OCI-LY1 (cell line): ENCODE measurements around the gene SLC12A8.

ENCODE experiments used
- H2AFZ ChIP-seq: fragments of 200-600 bp; sonication (generic), shearing (Covaris generic); 2 replicates; pipeline ENCODE4 v1.6.0; 2014; ENCODE audit warnings: antibody characterized with exemption, mild to moderate bottlenecking, low read length
- H3F3A ChIP-seq: fragments of 200-600 bp; sonication (generic), shearing (Covaris generic); 2 replicates; pipeline ENCODE4 v1.6.0; 2014; ENCODE audit warnings: mild to moderate bottlenecking, antibody characterized with exemption, low read length, moderate library complexity; ENCODE audit not compliant: insufficient read depth
- H3K27ac ChIP-seq: fragments of 200-600 bp; sonication (generic); 2 replicates; pipeline ENCODE4 v1.5.1; 2014; ENCODE audit warnings: low read length, mixed run types, mild to moderate bottlenecking, low read depth; ENCODE audit not compliant: poor library complexity, severe bottlenecking
- H3K27me3 ChIP-seq: fragments of 200-600 bp; sonication (generic); 2 replicates; pipeline ENCODE4 v1.6.0; 2014; ENCODE audit warnings: antibody characterized with exemption, mild to moderate bottlenecking, low read length, moderate library complexity; ENCODE audit not compliant: insufficient read depth
- H3K36me3 ChIP-seq: fragments of 200-600 bp; sonication (generic); 2 replicates; pipeline ENCODE4 v1.6.1; 2014; ENCODE audit warnings: mild to moderate bottlenecking, antibody characterized with exemption, low read length, moderate library complexity, mixed read lengths; ENCODE audit not compliant: insufficient read depth
- H3K4me1 ChIP-seq: fragments of 200-600 bp; sonication (generic); 2 replicates; pipeline ENCODE4 v1.5.1; 2014; ENCODE audit warnings: mild to moderate bottlenecking, low read length, moderate library complexity; ENCODE audit not compliant: insufficient read depth, severe bottlenecking
- H3K4me2 ChIP-seq: fragments of 200-600 bp; sonication (generic), shearing (Covaris generic); 2 replicates; pipeline ENCODE4 v1.6.1; 2014; ENCODE audit warnings: low read length
- H3K4me3 ChIP-seq: fragments of 200-600 bp; sonication (generic); 2 replicates; pipeline ENCODE4 v1.5.1; 2014; ENCODE audit warnings: low read length, low read depth, mild to moderate bottlenecking, mixed read lengths; ENCODE audit not compliant: poor library complexity, severe bottlenecking
- H3K79me2 ChIP-seq: fragments of 200-600 bp; shearing (Covaris generic); 2 replicates; pipeline ENCODE4 v1.6.1; 2016; ENCODE audit warnings: mixed run types, low read length, mixed read lengths; ENCODE audit not compliant: insufficient read depth
- H3K9ac ChIP-seq: fragments of 200-600 bp; sonication (generic), shearing (Covaris generic); 2 replicates; pipeline ENCODE4 v1.6.1; 2014; ENCODE audit warnings: mild to moderate bottlenecking, low read length, mixed read lengths
- H3K9me2 ChIP-seq: fragments of 200-600 bp; sonication (generic), shearing (Covaris generic); 2 replicates; pipeline ENCODE4 v1.6.1; 2014; ENCODE audit warnings: low read depth, mild to moderate bottlenecking, low read length, mixed read lengths
- H3K9me3 ChIP-seq: fragments of 200-600 bp; shearing (Covaris generic); 2 replicates; pipeline ENCODE4 v1.6.1; 2014; ENCODE audit warnings: low read length, mixed read lengths
- H4K20me1 ChIP-seq: fragments of 200-600 bp; sonication (generic), shearing (Covaris generic); 2 replicates; pipeline ENCODE4 v1.6.0; 2016; ENCODE audit warnings: mild to moderate bottlenecking, low read length; ENCODE audit not compliant: insufficient read depth
- CTCF ChIP-seq: fragments of 200-600 bp; sonication (generic), shearing (Covaris generic); IDR thresholded peaks from 2 replicates; pipeline ENCODE4 v1.5.1; 2017; ENCODE audit warnings: mild to moderate bottlenecking, antibody characterized with exemption, low read length, moderate library complexity, mixed read lengths
- EZH2 ChIP-seq: fragments of 200-600 bp; sonication (generic), shearing (Covaris generic); IDR thresholded peaks from 2 replicates; pipeline ENCODE4 v1.8.0; 2017; ENCODE audit warnings: borderline replicate concordance, mixed run types, mild to moderate bottlenecking, antibody characterized with exemption, low read length, moderate library complexity, mixed read lengths

Gene SLC12A8

GRCh38 chr3:125107363-125107762 lies 105.2 kb downstream of the SLC12A8 start:
- Histone ChIP-seq H3K36me3 (no peaks in the 10 kb centered on the region), H3K79me2 (no peaks in the 10 kb centered on the region), H3K9me3 (no peaks in the 10 kb centered on the region), H3K4me3 (no peak overlapping the region), H3K9me2 (no peaks in the 10 kb centered on the region), H3K4me2 (no peak overlapping the region), H3K4me1 (no peaks in the 10 kb centered on the region), H3K27ac (no peak overlapping the region), H3K9ac (no peak overlapping the region), H2AFZ (no peak overlapping the region), H3K27me3 (no peaks in the 10 kb centered on the region), H4K20me1 (no peaks in the 10 kb centered on the region), H3F3A (no peaks in the 10 kb centered on the region)
- TF ChIP-seq EZH2 (no peak), CTCF (no peak)

GRCh38 chr3:125105116-125105515 lies 107.4 kb downstream of the SLC12A8 start:
- Histone ChIP-seq H3K27ac (no peak overlapping the region), H3K4me3 (no peak overlapping the region), H3K79me2 (no peaks in the 10 kb centered on the region), H3K9me3 (no peaks in the 10 kb centered on the region), H3K4me2 (no peak overlapping the region), H2AFZ (no peak overlapping the region), H3K36me3 (no peaks in the 10 kb centered on the region), H4K20me1 (no peaks in the 10 kb centered on the region), H3K27me3 (no peaks in the 10 kb centered on the region), H3K4me1 (no peaks in the 10 kb centered on the region), H3K9me2 (no peaks in the 10 kb centered on the region), H3F3A (no peaks in the 10 kb centered on the region), H3K9ac (no peak overlapping the region)
- TF ChIP-seq EZH2 (no peak), CTCF (no peak)

- Histone ChIP-seq H3K4me3 (no peak overlapping the region), H4K20me1 (no peaks in the 10 kb centered on the region), H3K27ac (no peak overlapping the region), H3K27me3 (no peaks in the 10 kb centered on the region), H3K79me2 (no peaks in the 10 kb centered on the region), H3K36me3 (no peaks in the 10 kb centered on the region), H3K9ac (no peak overlapping the region), H3K9me3 (no peaks in the 10 kb centered on the region), H3K4me1 (no peaks in the 10 kb centered on the region), H2AFZ (no peak overlapping the region), H3K9me2 (no peaks in the 10 kb centered on the region), H3F3A (no peaks in the 10 kb centered on the region), H3K4me2 (no peak overlapping the region)
- TF ChIP-seq EZH2 (no peak), CTCF (no peak)
Measured at GRCh38 chr3:125104639-125105038, 107.9 kb downstream of the SLC12A8 start.
